Osteocyte (in vitro differentiated cells): ENCODE measurements around the gene ERCC4. TPM values are rescaled to one million over a fixed set of nuclear protein-coding genes. Genes with fewer than 3 reads are reported as not detected.

ENCODE experiments used
- DNase-seq: peaks from one replicate; pipeline ENCODE4 v3.0.0; 2021; ENCODE audit warnings: mixed read lengths; ENCODE audit not compliant: unreplicated experiment; ENCODE audit errors: extremely low spot score
- H3K27ac Mint-ChIP-seq: one replicate; pipeline ENCODE4 v1.8.0; 2021; ENCODE audit warnings: mild to moderate bottlenecking, mixed read lengths; ENCODE audit not compliant: unreplicated experiment
- H3K27me3 Mint-ChIP-seq: one replicate; pipeline ENCODE4 v1.8.0; 2021; ENCODE audit warnings: mixed read lengths; ENCODE audit not compliant: unreplicated experiment
- H3K36me3 Mint-ChIP-seq: one replicate; pipeline ENCODE4 v1.8.0; 2021; ENCODE audit warnings: mixed read lengths; ENCODE audit not compliant: unreplicated experiment
- H3K4me1 Mint-ChIP-seq: one replicate; pipeline ENCODE4 v1.8.0; 2021; ENCODE audit warnings: mixed read lengths; ENCODE audit not compliant: unreplicated experiment
- H3K4me3 Mint-ChIP-seq: one replicate; pipeline ENCODE4 v1.8.0; 2021; ENCODE audit warnings: mild to moderate bottlenecking, moderate library complexity, mixed read lengths; ENCODE audit not compliant: unreplicated experiment
- H3K9me3 Mint-ChIP-seq: one replicate; pipeline ENCODE4 v1.8.0; 2021; ENCODE audit warnings: mixed read lengths; ENCODE audit not compliant: unreplicated experiment
- total RNA-seq: library from RNA; stranded (reverse); gene quantifications from 2 replicates; pipeline ENCODE4 v1.2.1, GENCODE V29; 2021
- TF ChIP-seq, protein P1 (sequence below): fragments of 200-600 bp; sonication (generic); IDR thresholded peaks from 2 replicates; pipeline ENCODE4 v1.5.0; 2021; ENCODE audit warnings: antibody characterized with exemption, mild to moderate bottlenecking, moderate library complexity

The ERCC4 gene
- total RNA-seq, 1 donor from 2014 or later, result 16.0 TPM

DNA sequence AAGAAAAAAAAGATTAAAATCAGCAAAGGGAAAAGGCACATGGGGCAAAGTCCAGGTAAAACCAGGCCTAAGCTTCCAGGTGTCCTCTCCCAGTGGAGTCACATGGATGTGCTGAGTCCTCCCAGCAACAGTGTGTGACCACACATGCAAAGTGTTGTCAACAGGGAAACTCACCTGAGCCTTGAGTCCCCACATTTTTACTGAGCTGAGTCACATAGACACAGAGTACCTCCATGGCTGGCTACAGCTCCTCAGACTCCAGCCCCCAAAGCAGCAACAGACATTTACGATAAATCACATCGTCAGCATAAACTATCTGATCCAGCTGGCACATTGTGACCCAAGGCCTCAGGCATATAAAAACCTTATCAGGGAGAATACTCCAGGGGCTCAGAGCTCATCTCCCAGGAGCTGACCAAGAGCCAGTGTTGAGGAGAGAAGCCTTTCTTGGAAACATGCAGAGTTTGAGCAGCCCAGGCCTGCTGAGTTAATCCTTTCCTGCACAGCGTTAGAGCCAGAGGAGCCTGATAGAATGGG lies 20.5 kb downstream of the ERCC4 start:
- Mint-ChIP-seq H3K27ac (no peak overlapping the region), H3K36me3 (peaks cover 39% of the 10 kb centered on the region)

DNA sequence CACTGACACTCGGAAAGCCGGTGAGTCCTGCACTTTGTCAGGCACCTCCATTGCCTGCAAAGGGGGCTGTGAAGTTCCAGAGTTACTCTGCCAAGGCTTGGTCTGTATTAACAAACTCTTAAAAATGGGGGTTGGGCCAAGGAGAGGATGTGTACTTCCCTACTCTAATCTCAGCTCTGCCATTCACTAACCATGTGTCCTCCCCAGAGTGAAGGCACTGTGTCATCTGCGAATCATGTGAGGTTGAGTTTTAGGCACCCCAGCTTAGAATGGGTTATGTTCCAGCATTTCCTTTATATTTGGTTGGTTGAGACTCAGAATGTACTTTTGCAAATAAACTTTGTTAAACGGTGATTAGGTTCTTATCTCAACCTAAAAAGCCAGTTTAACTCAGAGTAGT lies 24.9 kb downstream of the ERCC4 start:
- no peak overlapping the region for H3K27ac Mint-ChIP-seq
- peaks cover 41% of the 10 kb centered on the region for H3K36me3 Mint-ChIP-seq
- DNase-seq, result no peak

More for the DNA sequence above, 20.5 kb downstream of the ERCC4 start:
- no peak overlapping the region for H3K4me3 Mint-ChIP-seq
- no peaks in the 10 kb centered on the region for H3K27me3 Mint-ChIP-seq
- no peak for DNase-seq
- no peaks in the 10 kb centered on the region for H3K9me3 Mint-ChIP-seq
- TF ChIP-seq, protein P1, sequence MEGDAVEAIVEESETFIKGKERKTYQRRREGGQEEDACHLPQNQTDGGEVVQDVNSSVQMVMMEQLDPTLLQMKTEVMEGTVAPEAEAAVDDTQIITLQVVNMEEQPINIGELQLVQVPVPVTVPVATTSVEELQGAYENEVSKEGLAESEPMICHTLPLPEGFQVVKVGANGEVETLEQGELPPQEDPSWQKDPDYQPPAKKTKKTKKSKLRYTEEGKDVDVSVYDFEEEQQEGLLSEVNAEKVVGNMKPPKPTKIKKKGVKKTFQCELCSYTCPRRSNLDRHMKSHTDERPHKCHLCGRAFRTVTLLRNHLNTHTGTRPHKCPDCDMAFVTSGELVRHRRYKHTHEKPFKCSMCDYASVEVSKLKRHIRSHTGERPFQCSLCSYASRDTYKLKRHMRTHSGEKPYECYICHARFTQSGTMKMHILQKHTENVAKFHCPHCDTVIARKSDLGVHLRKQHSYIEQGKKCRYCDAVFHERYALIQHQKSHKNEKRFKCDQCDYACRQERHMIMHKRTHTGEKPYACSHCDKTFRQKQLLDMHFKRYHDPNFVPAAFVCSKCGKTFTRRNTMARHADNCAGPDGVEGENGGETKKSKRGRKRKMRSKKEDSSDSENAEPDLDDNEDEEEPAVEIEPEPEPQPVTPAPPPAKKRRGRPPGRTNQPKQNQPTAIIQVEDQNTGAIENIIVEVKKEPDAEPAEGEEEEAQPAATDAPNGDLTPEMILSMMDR, result no peak
- H3K4me1 Mint-ChIP-seq, result peaks cover 6% of the 10 kb centered on the region

DNA sequence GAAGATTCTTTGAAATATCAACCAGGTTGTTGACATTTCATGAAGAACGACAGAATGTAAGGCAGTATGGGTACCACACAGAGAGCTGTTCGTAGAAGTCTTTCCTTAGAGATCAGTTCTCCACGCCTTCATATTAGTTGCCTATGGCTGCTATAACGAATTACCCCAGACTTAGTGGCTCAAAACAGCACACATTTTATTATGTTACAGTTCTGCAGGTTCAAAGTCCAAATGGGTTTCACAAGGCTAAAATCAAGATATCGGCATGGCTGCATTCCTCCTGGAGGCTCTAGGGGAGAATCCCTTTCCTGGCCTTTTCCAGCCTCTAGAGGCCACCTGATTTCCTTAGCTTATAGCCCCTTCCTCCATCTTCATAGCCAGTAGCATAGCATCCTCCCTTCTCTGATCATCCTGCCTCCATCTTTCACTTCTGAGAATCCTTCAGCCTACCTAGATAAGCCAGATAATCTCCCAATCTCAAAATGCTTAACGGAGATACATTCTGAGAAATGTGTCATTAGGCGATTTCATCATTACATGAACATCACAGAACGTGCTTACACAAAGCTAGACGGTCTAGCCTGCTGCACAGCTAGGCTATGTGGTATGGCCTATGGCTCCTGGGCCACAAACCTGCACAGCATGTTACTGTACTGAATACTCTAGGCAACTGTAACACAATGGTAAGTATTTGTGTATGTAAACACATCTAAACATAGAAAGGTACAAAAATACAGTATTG lies 26.0 kb downstream of the ERCC4 start:
- Mint-ChIP-seq H3K27ac (no peak overlapping the region), H3K36me3 (peaks cover 41% of the 10 kb centered on the region), H3K9me3 (no peaks in the 10 kb centered on the region), H3K4me3 (no peak overlapping the region), H3K4me1 (no peaks in the 10 kb centered on the region), H3K27me3 (no peaks in the 10 kb centered on the region)
- no peak for DNase-seq
- TF ChIP-seq, protein P1, result no peak

More for the DNA sequence above, 24.9 kb downstream of the ERCC4 start:
- TF ChIP-seq, protein P1, result no peak
- H3K4me3 Mint-ChIP-seq, result no peak overlapping the region
- H3K27me3 Mint-ChIP-seq, result no peaks in the 10 kb centered on the region
- no peaks in the 10 kb centered on the region for H3K4me1 Mint-ChIP-seq
- no peaks in the 10 kb centered on the region for H3K9me3 Mint-ChIP-seq

DNA sequence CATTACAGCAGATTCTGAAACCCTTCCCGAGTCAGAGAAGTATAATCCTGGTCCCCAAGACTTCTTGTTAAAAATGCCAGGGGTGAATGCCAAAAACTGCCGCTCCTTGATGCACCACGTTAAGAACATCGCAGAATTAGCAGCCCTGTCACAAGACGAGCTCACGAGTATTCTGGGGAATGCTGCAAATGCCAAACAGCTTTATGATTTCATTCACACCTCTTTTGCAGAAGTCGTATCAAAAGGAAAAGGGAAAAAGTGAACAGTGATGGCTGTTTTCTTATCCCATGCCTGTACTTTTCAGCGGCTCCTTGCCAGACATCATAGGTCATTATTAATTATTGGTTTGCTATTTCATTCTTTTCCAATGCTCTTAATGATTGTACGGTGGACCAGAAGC lies 28.1 kb downstream of the ERCC4 start:
- DNase-seq, result no peak
- H3K4me3 Mint-ChIP-seq, result no peak overlapping the region
- TF ChIP-seq, protein P1, result no peak
- no peaks in the 10 kb centered on the region for H3K4me1 Mint-ChIP-seq
- no peak overlapping the region for H3K27ac Mint-ChIP-seq
- H3K9me3 Mint-ChIP-seq, result no peaks in the 10 kb centered on the region
- no peaks in the 10 kb centered on the region for H3K27me3 Mint-ChIP-seq
- H3K36me3 Mint-ChIP-seq, result peaks cover 37% of the 10 kb centered on the region

DNA sequence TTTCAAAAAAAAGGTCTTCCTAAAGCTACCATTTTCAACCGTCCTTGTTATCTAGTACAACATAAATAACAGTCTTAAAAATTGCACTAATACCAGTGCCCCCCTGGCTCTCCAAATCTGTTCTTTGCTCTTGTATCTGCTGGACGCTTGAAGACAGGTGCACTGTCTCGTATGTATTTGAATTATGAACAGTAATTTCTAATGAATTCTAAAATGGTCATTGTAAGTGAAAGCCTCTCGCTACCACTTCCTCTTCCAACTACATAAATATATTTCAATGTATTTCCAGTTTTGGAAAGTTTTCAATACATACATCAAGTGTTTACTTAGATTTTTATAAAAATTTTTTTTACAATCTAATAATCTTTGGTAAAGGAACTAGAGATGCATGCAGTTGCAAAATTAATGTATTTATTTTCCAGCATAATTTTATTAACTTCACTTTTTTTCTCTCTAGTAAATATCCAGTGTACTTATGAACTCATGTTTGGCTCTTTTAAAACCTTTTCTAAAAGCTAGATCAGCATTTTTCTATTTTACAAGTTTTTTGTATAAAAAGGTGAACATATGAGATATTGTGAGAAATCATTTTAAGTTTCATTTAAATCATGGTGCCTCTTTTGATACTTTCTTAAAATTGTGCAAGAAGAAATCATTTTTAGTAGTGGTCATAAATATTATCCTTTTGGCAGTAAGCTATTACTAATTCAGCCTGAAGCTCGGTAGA lies 31.0 kb downstream of the ERCC4 start:
- H3K9me3 Mint-ChIP-seq, result no peaks in the 10 kb centered on the region
- H3K27ac Mint-ChIP-seq, result no peak overlapping the region
- H3K4me3 Mint-ChIP-seq, result no peak overlapping the region
- no peak for DNase-seq
- TF ChIP-seq, protein P1, result no peak
- H3K27me3 Mint-ChIP-seq, result no peaks in the 10 kb centered on the region
- peaks cover 25% of the 10 kb centered on the region for H3K36me3 Mint-ChIP-seq
- H3K4me1 Mint-ChIP-seq, result peaks cover 12% of the 10 kb centered on the region
